Mesothelial cell of epicardium (in vitro differentiated cells): ENCODE data around the gene DDX41. TPM values are rescaled to one million over a fixed set of nuclear protein-coding genes. Genes with fewer than 3 reads are reported as not detected.

Experiments
- DNase-seq, 2 experiments: peaks; one replicate each; pipeline ENCODE4 v3.0.0; 2021; ENCODE audit warnings: low spot score in 2 of 2; ENCODE audit not compliant: unreplicated experiment in 2 of 2
- H3K27ac Mint-ChIP-seq: 2 replicates; pipeline ENCODE4 v1.8.0; 2021; ENCODE audit warnings: mixed read lengths
- H3K27me3 Mint-ChIP-seq: 2 replicates; pipeline ENCODE4 v1.8.0; 2021; ENCODE audit warnings: low read depth, mixed read lengths
- H3K36me3 Mint-ChIP-seq: 2 replicates; pipeline ENCODE4 v1.8.0; 2021; ENCODE audit warnings: mixed read lengths
- H3K4me1 Mint-ChIP-seq: 2 replicates; pipeline ENCODE4 v1.8.0; 2021; ENCODE audit warnings: mixed read lengths
- H3K4me3 Mint-ChIP-seq: 2 replicates; pipeline ENCODE4 v1.8.0; 2021; ENCODE audit warnings: mild to moderate bottlenecking, moderate library complexity, mixed read lengths
- H3K9me3 Mint-ChIP-seq: 2 replicates; pipeline ENCODE4 v1.8.0; 2021; ENCODE audit warnings: mixed read lengths
- total RNA-seq: library from RNA; stranded (reverse); gene quantifications from 3 replicates; pipeline ENCODE4 v1.2.1, GENCODE V29; 2021
- TF ChIP-seq, protein P1 (sequence below): fragments of 200-600 bp; sonication (generic); IDR thresholded peaks from one replicate; pipeline ENCODE4 v1.5.0; 2021; ENCODE audit warnings: antibody characterized with exemption; ENCODE audit not compliant: unreplicated experiment

Gene DDX41
- total RNA-seq, 1 donor from 2014 or later, result 91.2 TPM

DNA sequence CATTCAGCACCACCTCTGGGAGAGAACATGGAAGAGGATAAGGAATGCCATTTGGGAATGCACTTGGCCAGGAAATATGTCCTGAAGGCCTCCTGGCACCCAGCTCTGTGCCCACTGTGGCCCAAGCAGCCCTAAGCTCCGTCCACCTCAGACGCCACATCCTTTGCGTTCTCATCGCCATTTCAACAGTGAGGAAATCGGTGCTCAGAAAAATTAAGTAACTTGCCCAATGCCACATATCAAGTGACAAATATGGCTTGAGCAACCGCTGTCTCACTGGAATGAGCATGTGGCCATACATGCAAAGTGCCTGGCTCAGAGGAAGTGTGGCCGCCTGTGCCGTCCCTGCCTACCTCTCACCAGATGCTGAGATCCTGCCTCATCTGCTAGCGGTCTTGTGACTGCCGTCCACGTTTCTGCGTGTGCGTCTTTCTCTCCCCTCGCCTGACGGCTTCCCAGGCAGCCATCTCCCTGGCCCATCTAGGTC lies 6.2 kb downstream of the DDX41 start:
- TF ChIP-seq, protein P1, sequence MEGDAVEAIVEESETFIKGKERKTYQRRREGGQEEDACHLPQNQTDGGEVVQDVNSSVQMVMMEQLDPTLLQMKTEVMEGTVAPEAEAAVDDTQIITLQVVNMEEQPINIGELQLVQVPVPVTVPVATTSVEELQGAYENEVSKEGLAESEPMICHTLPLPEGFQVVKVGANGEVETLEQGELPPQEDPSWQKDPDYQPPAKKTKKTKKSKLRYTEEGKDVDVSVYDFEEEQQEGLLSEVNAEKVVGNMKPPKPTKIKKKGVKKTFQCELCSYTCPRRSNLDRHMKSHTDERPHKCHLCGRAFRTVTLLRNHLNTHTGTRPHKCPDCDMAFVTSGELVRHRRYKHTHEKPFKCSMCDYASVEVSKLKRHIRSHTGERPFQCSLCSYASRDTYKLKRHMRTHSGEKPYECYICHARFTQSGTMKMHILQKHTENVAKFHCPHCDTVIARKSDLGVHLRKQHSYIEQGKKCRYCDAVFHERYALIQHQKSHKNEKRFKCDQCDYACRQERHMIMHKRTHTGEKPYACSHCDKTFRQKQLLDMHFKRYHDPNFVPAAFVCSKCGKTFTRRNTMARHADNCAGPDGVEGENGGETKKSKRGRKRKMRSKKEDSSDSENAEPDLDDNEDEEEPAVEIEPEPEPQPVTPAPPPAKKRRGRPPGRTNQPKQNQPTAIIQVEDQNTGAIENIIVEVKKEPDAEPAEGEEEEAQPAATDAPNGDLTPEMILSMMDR, result no peak
- Mint-ChIP-seq H3K9me3 (no peaks in the 10 kb centered on the region), H3K4me3 (no peak overlapping the region), H3K27ac (no peak overlapping the region), H3K27me3 (no peaks in the 10 kb centered on the region), H3K4me1 (peaks cover 6% of the 10 kb centered on the region), H3K36me3 (peaks cover 16% of the 10 kb centered on the region)
- no peak for DNase-seq

- Mint-ChIP-seq H3K27ac (no peak overlapping the region), H3K4me3 (no peak overlapping the region), H3K4me1 (peaks cover under 1% of the 10 kb centered on the region), H3K27me3 (no peaks in the 10 kb centered on the region), H3K9me3 (no peaks in the 10 kb centered on the region), H3K36me3 (peaks cover 14% of the 10 kb centered on the region)
- DNase-seq, result no peak
- TF ChIP-seq, protein P1, result no peak
These were observed 6.7 kb downstream of the DDX41 start for GRCh38 chr5:177509991-177510566.

- H3K9me3 Mint-ChIP-seq, result no peaks in the 10 kb centered on the region
- H3K36me3 Mint-ChIP-seq, result peaks cover 14% of the 10 kb centered on the region
- H3K27me3 Mint-ChIP-seq, result no peaks in the 10 kb centered on the region
- no peak within 1 kb of the TSS for H3K4me3 Mint-ChIP-seq
- no peaks in the 10 kb centered on the region for H3K4me1 Mint-ChIP-seq
- TF ChIP-seq, protein P1, result no peak
- DNase-seq, result no peak
- no peak within 1 kb of the TSS for H3K27ac Mint-ChIP-seq
These were observed 7.3 kb downstream of the DDX41 start, which contains the start of gene DOK3 for GRCh38 chr5:177509381-177509951. Gene DOK3 (minus strand): TSS chr5:177509826. CDS start chr5:177509540, 286 bp downstream.

GRCh38 chr5:177508837-177509236 lies 7.9 kb downstream of the DDX41 start:
- DNase-seq, result no peak
- Mint-ChIP-seq H3K36me3 (peaks cover 14% of the 10 kb centered on the region), H3K27me3 (no peaks in the 10 kb centered on the region), H3K9me3 (no peaks in the 10 kb centered on the region), H3K27ac (no peak overlapping the region), H3K4me3 (no peak overlapping the region), H3K4me1 (no peaks in the 10 kb centered on the region)
- TF ChIP-seq, protein P1, result no peak

DNA sequence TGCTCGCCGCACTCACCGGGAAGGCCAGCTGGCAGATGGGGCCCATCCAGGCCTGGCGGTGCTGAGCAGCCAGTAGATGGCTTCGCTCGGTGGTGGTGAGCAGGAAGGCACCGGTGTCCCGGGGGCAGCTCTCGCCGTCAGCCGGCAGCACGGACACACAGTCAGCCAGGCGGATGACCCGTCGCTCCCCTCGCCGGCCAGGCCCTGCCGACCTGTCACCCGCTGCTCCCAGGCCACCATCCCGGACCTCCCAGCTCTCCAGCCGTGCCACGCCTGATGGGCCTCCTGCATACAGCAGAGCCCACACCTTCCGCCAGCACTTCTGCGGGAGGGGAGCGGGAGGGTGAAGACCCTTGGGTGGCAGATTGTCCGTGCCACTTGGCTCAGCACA lies 8.5 kb downstream of the DDX41 start:
- Mint-ChIP-seq H3K9me3 (no peaks in the 10 kb centered on the region), H3K27me3 (no peaks in the 10 kb centered on the region), H3K4me1 (no peaks in the 10 kb centered on the region), H3K27ac (no peak overlapping the region), H3K4me3 (no peak overlapping the region), H3K36me3 (peaks cover 14% of the 10 kb centered on the region)
- TF ChIP-seq, protein P1, result no peak
- no peak for DNase-seq
